ENCODE data around the gene FBXO28. TPM values are rescaled to one million over a fixed set of nuclear protein-coding genes. Genes with fewer than 3 reads are reported as not detected.

The FBXO28 gene
- total RNA-seq, 1 experiment from 2014 or later, result 37.0 TPM

- POLR2A ChIA-PET, result no interaction called here
- ATAC-seq (no peak), DNase-seq (ENCODE audit: low read depth, low spot score) (no peak)
- CTCF ChIA-PET, result no interaction called here
- H3K79me2 ChIP-seq (ENCODE audit: insufficient read depth, low read length), result peaks cover 16% of the 10 kb centered on the region
- H3K9me3 ChIP-seq (ENCODE audit: control insufficient read depth in 1 of 2, insufficient read depth in 1 of 2, low read depth in 1 of 2, low read length in 2 of 2), result peaks cover 0 to 3% of the 10 kb centered on the region in 2 experiments; a peak in 1 of 4 replicates
- no peak overlapping the region for H3K27ac ChIP-seq (ENCODE audit: low read depth, low read length)
- no peak overlapping the region for H3K4me2 ChIP-seq (ENCODE audit: low read length)
- no TSS peak for BruUV-seq (replicated peaks)
- H3K9me2 ChIP-seq (ENCODE audit: insufficient read depth), result no peaks in the 10 kb centered on the region; the same call in 1 of the 2 replicates
- no peaks in the 10 kb centered on the region for H4K20me1 ChIP-seq (ENCODE audit: insufficient read depth)
- no peaks in the 10 kb centered on the region for H3K27me3 ChIP-seq (ENCODE audit: insufficient read depth, low read length)
- peaks cover 0 to under 1% of the 10 kb centered on the region in 2 experiments; a peak in 1 of 4 replicates for H3K4me1 ChIP-seq (ENCODE audit: control insufficient read depth in 1 of 2, insufficient read depth in 2 of 2, low read length in 2 of 2)
- RAD21 ChIA-PET (ENCODE audit: low non-redundant PET in 1 of 2, low total read pairs in 2 of 2, uncharacterized antibody in 2 of 2, unreplicated experiment in 2 of 2), result no interaction called here
- no peak overlapping the region for H3K4me3 ChIP-seq (replicated peaks in 1 of 2; ENCODE audit: low read depth in 1 of 2, low read length in 2 of 2)
- H3K36me3 ChIP-seq (ENCODE audit: control insufficient read depth in 1 of 2, insufficient read depth in 2 of 2, low read length in 2 of 2), result peaks cover 30 to 33% of the 10 kb centered on the region in 2 experiments
- H2AFZ ChIP-seq (ENCODE audit: low read depth, low read length, poor library complexity, severe bottlenecking), result no peak overlapping the region
- TF ChIP-seq EZH2 (IDR thresholded peaks at IDR 0.05) (no peak), SRF (IDR thresholded peaks at IDR 0.05; ENCODE audit: low read depth) (no peak), POLR2AphosphoS5 (IDR thresholded peaks at IDR 0.05; ENCODE audit: low read depth, low read length) (no peak), ATF3 (IDR thresholded peaks at IDR 0.05) (no peak), EGR1 (IDR thresholded peaks at IDR 0.05; ENCODE audit: low read depth) (no peak), CEBPB (IDR thresholded peaks at IDR 0.05; ENCODE audit: low read depth) (no peak), EZH2phosphoT487 (IDR thresholded peaks at IDR 0.05; ENCODE audit: borderline replicate concordance) (no peak), CTCF (IDR thresholded peaks at IDR 0.05 in 2 of 3, conservative IDR thresholded peaks at IDR 0.05 in 1 of 3; ENCODE audit: borderline replicate concordance in 1 of 3, insufficient read depth in 1 of 3, low read depth in 2 of 3, low read length in 2 of 3) (no peak), MAX (IDR thresholded peaks at IDR 0.05) (no peak), RAD21 (IDR thresholded peaks at IDR 0.05; ENCODE audit: low read depth) (no peak), JUND (IDR thresholded peaks at IDR 0.05) (no peak), CBX3 (IDR thresholded peaks at IDR 0.05; ENCODE audit: low read depth) (no peak), REST (IDR thresholded peaks at IDR 0.05; ENCODE audit: low read depth) (no peak), TCF7L2 (IDR thresholded peaks at IDR 0.05; ENCODE audit: borderline replicate concordance, extremely low read depth, insufficient read depth, insufficient read length) (no peak), POLR2A (IDR thresholded peaks at IDR 0.05; ENCODE audit: borderline replicate concordance, extremely low read depth, insufficient read depth, insufficient read length) (no peak), ZFX (IDR thresholded peaks at IDR 0.05) (no peak), ZNF274 (IDR thresholded peaks at IDR 0.05; ENCODE audit: low read depth, low read length) (no peak), YY1 (IDR thresholded peaks at IDR 0.05; ENCODE audit: extremely low read depth, insufficient replicate concordance, low read depth, low read length) (no peak)
- intact Hi-C loops (cut with micrococcal nuclease), result no loop called here
- H3K9ac ChIP-seq (ENCODE audit: low read length), result no peak overlapping the region
These were observed 19.0 kb downstream of the FBXO28 start for GRCh38 chr1:224132901-224133300.

All from HCT116 (cell line).